ENCODE measurements around the gene POR.

DNA sequence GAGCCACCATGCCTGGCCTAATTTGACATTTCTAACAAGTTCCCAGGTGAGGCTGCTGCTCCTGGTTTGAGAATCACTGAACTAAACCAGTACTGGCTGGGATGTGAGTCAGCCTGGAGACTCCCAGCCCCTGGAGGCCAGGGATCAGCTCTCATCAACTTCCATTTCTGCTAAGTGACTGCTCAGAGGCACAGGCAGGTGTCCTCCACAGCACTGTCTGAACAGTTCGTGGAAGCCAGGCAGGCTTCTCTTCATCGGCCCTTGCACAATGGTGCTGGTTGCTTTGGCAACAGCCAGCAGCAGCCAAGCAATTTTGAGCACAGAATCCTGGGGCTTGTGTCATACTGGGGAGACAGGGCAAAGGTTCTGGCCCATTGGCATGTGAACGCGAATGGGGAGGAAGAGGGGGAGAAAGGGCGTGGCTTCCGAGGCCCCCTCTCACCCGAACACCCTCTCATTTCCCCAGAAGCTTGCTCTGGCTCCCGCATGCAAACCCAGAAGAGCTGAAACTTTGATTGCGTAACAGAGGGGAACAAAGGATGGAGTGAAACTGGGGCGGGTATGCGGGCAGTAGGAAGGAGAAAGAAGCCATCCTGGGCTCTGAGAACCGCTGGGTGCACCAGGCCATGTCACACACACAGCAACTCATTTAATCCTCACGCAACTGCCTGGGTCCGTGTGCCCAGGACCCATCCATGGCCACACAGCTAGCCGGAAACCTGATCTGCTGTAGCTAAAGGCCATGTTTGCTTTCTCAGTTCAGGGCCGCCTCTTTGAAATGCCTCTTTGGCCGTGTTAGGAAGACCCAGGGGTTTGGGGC lies 9.0 kb upstream of the POR start:
- TF ChIP-seq, protein P1, sequence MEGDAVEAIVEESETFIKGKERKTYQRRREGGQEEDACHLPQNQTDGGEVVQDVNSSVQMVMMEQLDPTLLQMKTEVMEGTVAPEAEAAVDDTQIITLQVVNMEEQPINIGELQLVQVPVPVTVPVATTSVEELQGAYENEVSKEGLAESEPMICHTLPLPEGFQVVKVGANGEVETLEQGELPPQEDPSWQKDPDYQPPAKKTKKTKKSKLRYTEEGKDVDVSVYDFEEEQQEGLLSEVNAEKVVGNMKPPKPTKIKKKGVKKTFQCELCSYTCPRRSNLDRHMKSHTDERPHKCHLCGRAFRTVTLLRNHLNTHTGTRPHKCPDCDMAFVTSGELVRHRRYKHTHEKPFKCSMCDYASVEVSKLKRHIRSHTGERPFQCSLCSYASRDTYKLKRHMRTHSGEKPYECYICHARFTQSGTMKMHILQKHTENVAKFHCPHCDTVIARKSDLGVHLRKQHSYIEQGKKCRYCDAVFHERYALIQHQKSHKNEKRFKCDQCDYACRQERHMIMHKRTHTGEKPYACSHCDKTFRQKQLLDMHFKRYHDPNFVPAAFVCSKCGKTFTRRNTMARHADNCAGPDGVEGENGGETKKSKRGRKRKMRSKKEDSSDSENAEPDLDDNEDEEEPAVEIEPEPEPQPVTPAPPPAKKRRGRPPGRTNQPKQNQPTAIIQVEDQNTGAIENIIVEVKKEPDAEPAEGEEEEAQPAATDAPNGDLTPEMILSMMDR (conservative IDR thresholded peaks at IDR 0.05; ENCODE audit: low read depth, low read length), result no peak
- TF ChIP-seq EZH2 (IDR thresholded peaks at IDR 0.05; ENCODE audit: borderline replicate concordance, low read depth, low read length, poor library complexity, severe bottlenecking), result no peak

All from A673 (cell line).